GM19467 (cell line): ENCODE data around the gene FN3KRP.

Experiments used
- ATAC-seq: cut with Tn5 transposase; IDR thresholded peaks from one replicate; pipeline ENCODE4 v1.9.1; 2021; ENCODE audit warnings: mild to moderate bottlenecking, moderate library complexity; ENCODE audit not compliant: unreplicated experiment

Gene FN3KRP

DNA sequence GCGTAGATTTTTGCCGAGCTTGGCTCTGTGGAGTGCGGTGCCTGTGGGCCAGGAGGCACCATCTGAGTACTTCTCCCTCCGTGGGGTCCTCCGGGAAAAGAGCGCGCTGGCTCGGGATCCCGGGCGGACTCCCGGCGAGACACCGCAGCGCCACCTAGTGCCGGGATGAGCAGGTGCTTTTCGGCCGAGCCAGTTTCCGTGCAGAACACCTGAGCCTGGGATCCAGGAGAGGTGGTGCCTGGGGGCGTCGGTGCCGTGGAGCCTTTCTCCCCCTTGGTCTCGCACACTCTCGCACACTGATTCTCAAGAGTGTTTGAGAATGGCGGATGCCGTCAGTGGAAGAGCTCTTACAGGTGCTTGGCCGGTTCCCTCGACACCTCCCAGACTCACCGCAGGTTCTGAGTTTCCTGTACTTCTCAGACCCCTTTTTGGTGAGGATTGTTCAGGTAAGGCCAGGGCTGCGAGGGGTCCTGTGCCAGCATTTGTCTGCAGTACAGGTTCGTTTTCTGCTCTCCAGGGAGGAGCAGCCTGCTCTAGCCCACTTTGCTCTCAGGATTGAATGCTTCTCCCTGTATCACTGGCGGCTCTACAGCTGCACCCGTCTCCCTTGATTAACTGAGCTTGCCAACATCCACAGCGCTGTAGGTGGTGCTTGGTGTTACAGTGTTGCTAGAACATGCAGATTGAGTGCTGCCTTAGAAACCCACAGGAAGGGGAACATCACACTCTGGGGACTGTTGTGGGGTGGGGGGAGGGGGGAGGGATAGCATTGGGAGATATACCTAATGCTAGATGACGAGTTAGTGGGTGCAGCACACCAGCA, 58.7 kb downstream of the FN3KRP start:
- no peak for ATAC-seq

DNA sequence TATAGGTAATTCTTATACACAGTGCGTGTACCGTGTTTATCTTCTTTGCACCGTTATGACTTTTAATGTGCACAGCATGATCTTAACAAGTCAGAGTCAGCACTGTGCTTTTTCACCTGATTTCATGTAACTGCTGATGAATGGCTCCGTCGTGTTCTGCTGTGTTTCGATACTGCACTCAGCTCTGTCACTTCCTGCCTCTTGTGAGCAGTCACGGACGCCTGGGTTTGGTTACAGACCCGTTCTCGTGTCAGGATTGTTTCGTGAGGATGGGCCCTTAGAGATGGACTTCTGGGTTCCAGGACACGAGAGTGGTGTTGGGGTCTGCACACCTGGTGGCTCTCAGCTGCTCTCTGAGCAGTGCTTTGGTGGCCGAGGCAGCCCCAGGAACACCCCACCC, 59.9 kb downstream of the FN3KRP start:
- ATAC-seq: no peak
